ENCODE measurements around the gene ACOT13.

DNA sequence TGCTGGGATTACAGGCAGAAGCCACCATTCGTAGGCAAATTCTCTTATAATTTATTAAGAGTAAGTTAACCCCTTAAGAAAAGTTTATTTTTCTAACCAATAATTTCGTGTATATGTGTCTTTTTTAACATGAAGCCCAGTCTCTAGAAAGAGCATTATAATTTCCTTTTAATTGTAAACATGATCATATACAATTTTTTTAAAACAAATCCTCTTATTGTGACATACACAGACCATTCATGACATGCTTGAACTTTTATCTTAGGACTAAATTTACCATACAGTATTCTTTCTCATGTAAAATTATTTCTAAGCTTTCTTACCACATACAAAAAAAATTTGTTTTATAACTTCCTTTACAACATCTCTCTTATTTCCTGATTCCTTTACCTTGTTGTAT lies 6.7 kb downstream of the ACOT13 start:
- TF ChIP-seq, protein P1, sequence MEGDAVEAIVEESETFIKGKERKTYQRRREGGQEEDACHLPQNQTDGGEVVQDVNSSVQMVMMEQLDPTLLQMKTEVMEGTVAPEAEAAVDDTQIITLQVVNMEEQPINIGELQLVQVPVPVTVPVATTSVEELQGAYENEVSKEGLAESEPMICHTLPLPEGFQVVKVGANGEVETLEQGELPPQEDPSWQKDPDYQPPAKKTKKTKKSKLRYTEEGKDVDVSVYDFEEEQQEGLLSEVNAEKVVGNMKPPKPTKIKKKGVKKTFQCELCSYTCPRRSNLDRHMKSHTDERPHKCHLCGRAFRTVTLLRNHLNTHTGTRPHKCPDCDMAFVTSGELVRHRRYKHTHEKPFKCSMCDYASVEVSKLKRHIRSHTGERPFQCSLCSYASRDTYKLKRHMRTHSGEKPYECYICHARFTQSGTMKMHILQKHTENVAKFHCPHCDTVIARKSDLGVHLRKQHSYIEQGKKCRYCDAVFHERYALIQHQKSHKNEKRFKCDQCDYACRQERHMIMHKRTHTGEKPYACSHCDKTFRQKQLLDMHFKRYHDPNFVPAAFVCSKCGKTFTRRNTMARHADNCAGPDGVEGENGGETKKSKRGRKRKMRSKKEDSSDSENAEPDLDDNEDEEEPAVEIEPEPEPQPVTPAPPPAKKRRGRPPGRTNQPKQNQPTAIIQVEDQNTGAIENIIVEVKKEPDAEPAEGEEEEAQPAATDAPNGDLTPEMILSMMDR (IDR thresholded peaks at IDR 0.05): no peak
- no peak for TF ChIP-seq POLR2A (IDR thresholded peaks at IDR 0.05)
